Spleen (tissue), 13 donors: ENCODE measurements around the gene IL22RA2. TPM values are rescaled to one million over a fixed set of nuclear protein-coding genes. Genes with fewer than 3 reads are reported as not detected.

Experiments
- DNase-seq: peaks from one replicate; pipeline ENCODE4 v3.0.0-alpha.2; 2020
- H3K27ac ChIP-seq, 8 donors: fragments of 200-600 bp; sonication (generic) in 7 of 8; 1 replicate in 4 of 8; 2 replicates in 4 of 8; pipeline versions ENCODE4 v1.5.0 to v1.8.0; 2016 to 2021; ENCODE audit warnings: inconsistent platforms in 4 of 8, mild to moderate bottlenecking in 4 of 8, moderate library complexity in 1 of 8
- H3K27me3 ChIP-seq, 7 donors: fragments of 200-600 bp; sonication (generic) in 6 of 7; replicated peaks in 1 of 7; 1 replicate in 4 of 7; 2 replicates in 3 of 7; pipeline versions ENCODE4 v1.5.0 to v1.8.0; 2016 to 2021; ENCODE audit warnings: inconsistent platforms in 3 of 7, mild to moderate bottlenecking in 1 of 7
- H3K36me3 ChIP-seq, 6 donors: fragments of 200-600 bp; sonication (generic) in 5 of 6; 1 replicate in 4 of 6; 2 replicates in 2 of 6; pipeline versions ENCODE4 v1.5.0 to v1.8.0; 2016 to 2021; ENCODE audit warnings: inconsistent platforms in 2 of 6
- H3K4me1 ChIP-seq, 6 donors: fragments of 200-600 bp; sonication (generic) in 5 of 6; 1 replicate in 3 of 6; 2 replicates in 3 of 6; pipeline versions ENCODE4 v1.5.0 to v1.8.0; 2016 to 2021; ENCODE audit warnings: inconsistent platforms in 3 of 6
- H3K4me3 ChIP-seq, 8 donors: fragments of 200-600 bp; sonication (generic) in 7 of 8; 1 replicate in 4 of 8; 2 replicates in 4 of 8; pipeline versions ENCODE4 v1.5.0 to v1.8.0; 2016 to 2021; ENCODE audit warnings: inconsistent platforms in 4 of 8, mild to moderate bottlenecking in 4 of 8, moderate library complexity in 2 of 8
- H3K9me3 ChIP-seq, 8 donors: fragments of 200-600 bp; sonication (generic) in 7 of 8; 1 replicate in 4 of 8; 2 replicates in 4 of 8; pipeline versions ENCODE4 v1.5.0 to v1.8.0; 2016 to 2021; ENCODE audit warnings: inconsistent platforms in 4 of 8
- POLR2A ChIP-seq, 3 donors: fragments of 450-650 bp; IDR thresholded peaks; one replicate each; pipeline ENCODE4 v1.5.1; 2017; ENCODE audit warnings: antibody characterized with exemption in 3 of 3, mild to moderate bottlenecking in 1 of 3
- POLR2AphosphoS5 ChIP-seq, 3 donors: sonication (generic); formaldehyde crosslinking; IDR thresholded peaks; one replicate each; pipeline ENCODE4 v1.5.1; 2017; ENCODE audit warnings: antibody characterized with exemption in 3 of 3
- WGBS, 5 donors: extraction: QIAGEN DNeasy Blood & Tissue Kit in 3 of 5; methylation state at CpG; one replicate each; pipeline versions ENCODE4 v1.1.5 to v1.1.7; 2013 to 2018; 5-methylcytosine and 5-hydroxymethylcytosine counted together
- intact Hi-C: fragments of 100-400 bp; cut with DNase I; formaldehyde crosslinking; loops from one replicate; pipeline ENCODE4 v1.15.0; 2023; ENCODE audit warnings: low total_unique reads
- long read RNA-seq, 2 donors: transcript quantifications; one replicate each; lab custom pipeline, GENCODE V29; 2026
- polyA plus RNA-seq, 3 donors: library from polyadenylated mRNA; stranded (reverse); fragments of 200-250 nt; gene quantifications; one replicate each; pipeline ENCODE4 v1.2.1, GENCODE V29; 2013
- total RNA-seq, 7 donors: library from RNA; depleted of rRNA in 3 of 7; stranded (reverse); fragments of >200 nt in 3 of 7; fragmentation: NEBNext Ultra II Directional in 4 of 7; extraction: Animal tissue kit (Norgen Biotek cat#: 25700) in 4 of 7; gene quantifications; one replicate each; pipeline versions ENCODE4 v1.1.0 to v1.2.1, GENCODE V29; 2016 to 2021
- TF ChIP-seq, protein P1 (sequence below), 11 experiments: fragments of 200-600 bp in 7 of 11; fragments of 450-650 bp in 4 of 11; sonication (generic) in 4 of 11; IDR thresholded peaks in 8 of 11; conservative IDR thresholded peaks in 3 of 11; 1 replicate in 7 of 11; 2 replicates in 4 of 11; pipeline versions ENCODE4 v1.4.0 to v1.8.0; 2016 to 2021; ENCODE audit warnings: antibody characterized with exemption in 11 of 11, inconsistent platforms in 4 of 11, mild to moderate bottlenecking in 1 of 11
- donor health status: healthy with polysubstance abuse.
- donor health status: DM: no; HTN: no; CAD: no; lungs with moderate emphysema.
- donor health status: DM: no; HTN: no; CAD: no.
- donor health status: Bipolar disorder and iron deficiency.
- donor health status: healthy.
- donor health status: DM: no; HTN: no; CAD: no.
- donor health status: DM: yes; HTN: yes; CAD: no.

The IL22RA2 gene, protein sequence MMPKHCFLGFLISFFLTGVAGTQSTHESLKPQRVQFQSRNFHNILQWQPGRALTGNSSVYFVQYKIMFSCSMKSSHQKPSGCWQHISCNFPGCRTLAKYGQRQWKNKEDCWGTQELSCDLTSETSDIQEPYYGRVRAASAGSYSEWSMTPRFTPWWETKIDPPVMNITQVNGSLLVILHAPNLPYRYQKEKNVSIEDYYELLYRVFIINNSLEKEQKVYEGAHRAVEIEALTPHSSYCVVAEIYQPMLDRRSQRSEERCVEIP
- total RNA-seq (1 to 10 TPM in 1 of 7 donors, under 1 TPM in 2, not detected in 4; 0.19 to 2.1 (median 0.25) TPM), polyA plus RNA-seq (under 1 TPM in 2 of 3 donors, not detected in 1; 0.06 to 0.07 TPM)
- long read RNA-seq, donor 1 = 0 reads
- long read RNA-seq, donor 2 = 0 reads

DNA sequence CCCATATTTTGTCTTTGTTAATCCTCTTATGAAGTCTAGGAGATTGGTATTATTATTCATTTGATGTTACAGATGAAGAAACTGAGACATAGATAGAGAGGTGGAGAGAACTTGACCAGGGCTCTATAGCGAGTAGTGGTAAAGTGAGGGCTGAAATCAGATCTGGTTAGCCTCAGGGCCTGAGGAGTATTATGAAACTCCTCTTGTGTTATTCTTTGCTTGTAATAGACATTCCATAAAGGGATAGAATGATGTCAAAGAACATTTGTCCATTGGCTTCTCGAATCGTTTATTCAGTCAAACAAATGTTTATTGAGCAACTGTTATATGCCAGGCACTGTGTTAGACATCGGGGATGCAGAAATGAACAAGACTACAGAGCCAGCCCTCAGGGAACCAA lies at the start of gene IL22RA2:
IL22RA2 (minus strand) TSS at position 144 of the 400 bp plus-strand sequence. CDS start 11,895 bp downstream, outside the sequence.
- peaks cover 0 to 5% (median 0%) of the 10 kb centered on the region in 8 donors for H3K9me3 ChIP-seq
- DNase-seq = no peak
- TF ChIP-seq, protein P1, sequence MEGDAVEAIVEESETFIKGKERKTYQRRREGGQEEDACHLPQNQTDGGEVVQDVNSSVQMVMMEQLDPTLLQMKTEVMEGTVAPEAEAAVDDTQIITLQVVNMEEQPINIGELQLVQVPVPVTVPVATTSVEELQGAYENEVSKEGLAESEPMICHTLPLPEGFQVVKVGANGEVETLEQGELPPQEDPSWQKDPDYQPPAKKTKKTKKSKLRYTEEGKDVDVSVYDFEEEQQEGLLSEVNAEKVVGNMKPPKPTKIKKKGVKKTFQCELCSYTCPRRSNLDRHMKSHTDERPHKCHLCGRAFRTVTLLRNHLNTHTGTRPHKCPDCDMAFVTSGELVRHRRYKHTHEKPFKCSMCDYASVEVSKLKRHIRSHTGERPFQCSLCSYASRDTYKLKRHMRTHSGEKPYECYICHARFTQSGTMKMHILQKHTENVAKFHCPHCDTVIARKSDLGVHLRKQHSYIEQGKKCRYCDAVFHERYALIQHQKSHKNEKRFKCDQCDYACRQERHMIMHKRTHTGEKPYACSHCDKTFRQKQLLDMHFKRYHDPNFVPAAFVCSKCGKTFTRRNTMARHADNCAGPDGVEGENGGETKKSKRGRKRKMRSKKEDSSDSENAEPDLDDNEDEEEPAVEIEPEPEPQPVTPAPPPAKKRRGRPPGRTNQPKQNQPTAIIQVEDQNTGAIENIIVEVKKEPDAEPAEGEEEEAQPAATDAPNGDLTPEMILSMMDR (IDR thresholded peaks at IDR 0.05 in 8 of 11, conservative IDR thresholded peaks at IDR 0.05 in 3 of 11) = no peak
- TF ChIP-seq POLR2A (IDR thresholded peaks at IDR 0.05) (no peak), POLR2AphosphoS5 (IDR thresholded peaks at IDR 0.05) (no peak)
- H3K4me1 ChIP-seq = peaks cover 10 to 54% (median 27%) of the 10 kb centered on the region in 6 donors
- no peaks in the 10 kb centered on the region for H3K27me3 ChIP-seq
- H3K36me3 ChIP-seq = no peaks in the 10 kb centered on the region
- peak within 1 kb of the TSS in 7 of 8 donors; percentile 0 to 64 (median 34) for H3K27ac ChIP-seq
- 92 to 97% (median 94%) methylated on average over 4 of the region's 4 CpGs for WGBS, 5 donors
- no peak within 1 kb of the TSS for H3K4me3 ChIP-seq
- intact Hi-C loops = no loop called here

DNA sequence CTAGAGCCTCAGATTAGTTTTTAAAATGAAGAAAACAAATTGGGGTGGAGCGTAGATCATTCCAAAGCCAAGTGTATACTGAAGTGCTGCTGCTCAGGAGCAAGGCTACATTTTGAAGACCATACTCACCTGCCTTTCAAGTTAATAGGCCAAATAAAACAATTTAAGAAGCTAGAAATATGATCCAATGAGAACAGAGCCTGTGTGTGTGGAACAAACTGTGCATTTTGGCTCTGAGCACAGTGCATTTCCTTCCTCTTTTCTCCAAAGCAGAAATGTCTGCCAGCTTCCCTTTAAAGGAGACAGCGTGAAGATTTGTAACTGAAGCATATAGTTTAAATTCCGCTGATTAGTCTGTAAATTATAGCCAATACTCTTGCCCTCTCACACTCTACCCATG lies 48.9 kb upstream of the IL22RA2 start:
- intact Hi-C loops = no loop called here
- Histone ChIP-seq H3K27me3 (no peaks in the 10 kb centered on the region), H3K27ac (peak overlapping the region; percentile 7 to 100 (median 99)), H3K4me3 (peak overlapping the region in 1 of 8 donors; percentile 52), H3K9me3 (no peaks in the 10 kb centered on the region), H3K4me1 (peaks cover 52 to 92% (median 82%) of the 10 kb centered on the region in 6 donors), H3K36me3 (no peaks in the 10 kb centered on the region)
- TF ChIP-seq, protein P1 (IDR thresholded peaks at IDR 0.05 in 8 of 11, conservative IDR thresholded peaks at IDR 0.05 in 3 of 11) = no peak
- TF ChIP-seq POLR2A (IDR thresholded peaks at IDR 0.05) = peak in 1 of 3 donors; percentile 29
- peak in 1 of 3 donors; percentile 73 for TF ChIP-seq POLR2AphosphoS5 (IDR thresholded peaks at IDR 0.05)
- WGBS, 5 donors = 27 to 44% (median 37%) methylated on average over 3 of the region's 3 CpGs
- DNase-seq = no peak

DNA sequence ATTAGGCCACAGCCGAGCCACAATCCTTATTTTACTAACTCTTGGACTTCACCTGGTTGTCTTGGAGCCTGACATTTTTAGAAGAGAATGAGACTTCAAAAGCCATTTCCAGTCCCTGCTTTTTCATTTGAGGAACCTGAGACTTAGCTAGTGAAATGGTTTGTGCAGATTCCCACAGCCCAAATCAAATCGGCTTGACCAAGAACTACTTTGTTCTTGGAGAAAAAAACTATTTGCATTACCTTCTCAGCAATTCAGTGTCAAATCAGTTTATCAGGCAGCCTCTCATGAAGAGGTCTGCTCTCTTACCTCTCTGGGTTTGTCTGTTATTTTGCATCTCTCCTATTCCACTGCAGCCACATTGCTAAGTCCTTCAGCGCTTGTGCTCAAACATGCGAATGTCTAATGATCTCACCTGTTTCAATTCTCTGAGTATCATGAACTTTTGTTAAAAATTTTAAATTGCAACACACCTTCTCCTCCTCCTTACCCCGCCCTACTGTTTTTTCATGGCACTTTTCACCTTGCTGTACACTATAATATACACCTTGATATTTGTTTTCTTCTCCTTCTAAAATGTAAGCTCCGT lies 46.3 kb upstream of the IL22RA2 start:
- TF ChIP-seq POLR2A (IDR thresholded peaks at IDR 0.05) = no peak
- TF ChIP-seq, protein P1 (IDR thresholded peaks at IDR 0.05 in 8 of 11, conservative IDR thresholded peaks at IDR 0.05 in 3 of 11) = no peak
- TF ChIP-seq POLR2AphosphoS5 (IDR thresholded peaks at IDR 0.05) = no peak
- Histone ChIP-seq H3K27ac (peak overlapping the region; percentile 96 to 100 (median 99)), H3K4me3 (peak overlapping the region; percentile 58 to 83 (median 76)), H3K4me1 (peaks cover 54 to 92% (median 85%) of the 10 kb centered on the region in 6 donors), H3K36me3 (peaks cover 0 to 11% (median 0%) of the 10 kb centered on the region in 6 donors), H3K27me3 (no peaks in the 10 kb centered on the region), H3K9me3 (no peaks in the 10 kb centered on the region)
- DNase-seq = no peak
- intact Hi-C loops = no loop called here
- 60 to 67% (median 62%) methylated on average over 6 of the region's 6 CpGs for WGBS, 5 donors
